NK-92 (cell line): ENCODE data around the gene SYCN.

Experiments used
- DNase-seq: peaks from one replicate; lab custom pipeline; 2025; ENCODE audit not compliant: unreplicated experiment; lab: John Stamatoyannopoulos, UW

Gene SYCN

DNA sequence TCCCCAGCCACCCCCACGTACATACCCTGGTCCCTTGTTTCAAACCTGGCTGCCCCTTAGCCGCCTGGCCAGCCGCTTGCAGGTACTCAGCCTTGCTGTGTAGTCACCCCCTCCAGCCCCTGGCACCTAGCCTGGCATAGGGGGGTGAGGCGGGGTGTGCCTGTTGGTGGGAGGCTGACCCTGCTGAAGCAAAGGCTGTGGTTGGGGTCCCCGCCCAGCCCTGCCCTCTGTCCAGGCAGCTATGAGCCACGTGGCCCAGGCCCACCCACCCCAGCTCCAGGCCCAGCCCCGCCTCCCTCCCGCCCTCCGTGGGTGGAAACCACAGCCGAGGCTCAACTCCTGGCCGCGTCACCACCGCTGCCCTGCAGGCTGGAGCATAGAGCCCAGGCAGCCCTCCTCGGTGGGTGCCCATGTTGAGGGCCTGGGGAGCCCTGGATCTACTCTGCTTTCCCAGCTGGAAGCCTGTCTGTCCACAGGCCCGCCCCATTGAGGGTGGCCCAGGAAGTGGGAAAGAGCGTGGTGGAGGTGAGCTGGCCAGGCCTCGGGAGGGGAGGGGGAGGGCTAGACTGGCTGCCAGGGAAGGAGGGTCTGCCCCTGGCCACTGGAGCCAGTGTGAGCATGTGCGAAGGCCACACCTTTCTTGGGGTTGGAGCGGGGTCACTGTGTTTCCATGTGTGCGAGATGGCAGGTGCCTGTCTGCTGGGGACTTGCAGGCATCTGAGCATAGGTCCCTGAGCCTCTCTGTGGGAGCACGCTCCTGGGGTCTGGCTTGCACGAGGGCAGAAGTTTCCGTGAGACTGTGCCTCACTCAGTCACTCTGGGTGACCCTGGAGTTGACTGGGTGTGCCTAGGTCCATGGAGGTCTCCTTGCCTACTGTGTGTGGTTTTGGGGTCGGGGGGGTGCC, 47.5 kb downstream of the SYCN start:
- no peak for DNase-seq

DNA sequence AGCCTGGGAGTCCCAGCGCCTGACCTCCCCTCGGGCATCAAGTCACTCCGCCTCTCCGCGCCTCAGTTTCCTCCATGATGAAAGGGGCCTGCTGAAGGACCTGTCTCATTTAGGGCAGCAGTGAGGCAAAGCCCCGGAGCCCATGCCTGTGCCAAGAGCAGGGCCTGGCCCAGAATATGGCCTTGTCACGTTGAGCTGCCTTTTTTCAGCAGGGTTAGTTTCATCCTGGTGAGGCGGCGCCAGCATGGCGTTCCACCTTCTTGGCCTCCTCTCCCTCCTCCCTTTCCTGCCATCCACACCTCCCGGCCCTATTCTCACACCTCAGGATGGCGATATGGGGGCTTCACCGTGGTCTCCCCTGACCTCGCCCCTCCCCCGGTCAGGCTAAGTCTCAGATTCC, 48.3 kb downstream of the SYCN start:
- DNase-seq, result no peak

DNA sequence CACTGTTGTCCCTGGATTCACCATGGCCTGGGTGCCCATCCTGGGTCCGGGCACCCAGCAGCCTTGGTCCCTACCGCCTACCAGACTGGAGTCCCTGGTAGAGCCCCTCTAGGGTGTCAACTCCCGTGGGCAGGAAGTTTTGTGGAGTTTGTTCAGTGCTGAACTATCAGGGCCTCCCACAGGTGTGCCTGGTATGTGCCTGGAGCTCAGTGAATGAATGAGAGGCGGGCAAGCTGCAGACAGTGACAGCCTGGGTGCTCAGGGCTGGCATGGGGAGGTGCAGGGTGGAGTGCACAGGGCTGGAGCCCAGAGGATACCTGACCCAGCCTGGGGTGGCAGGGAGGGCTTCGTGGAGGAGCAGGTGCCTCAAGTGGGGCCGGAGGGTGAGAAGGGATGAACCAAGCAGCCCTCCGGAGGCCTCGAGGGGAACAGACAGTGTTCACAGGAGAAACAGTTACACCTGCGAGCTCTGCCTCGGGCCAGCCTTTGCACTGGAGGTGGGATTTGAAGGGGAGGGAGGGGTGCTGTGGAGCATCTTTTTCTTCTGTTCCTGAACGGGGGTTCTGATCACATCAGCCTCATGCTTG, 48.9 kb downstream of the SYCN start:
- no peak for DNase-seq

DNA sequence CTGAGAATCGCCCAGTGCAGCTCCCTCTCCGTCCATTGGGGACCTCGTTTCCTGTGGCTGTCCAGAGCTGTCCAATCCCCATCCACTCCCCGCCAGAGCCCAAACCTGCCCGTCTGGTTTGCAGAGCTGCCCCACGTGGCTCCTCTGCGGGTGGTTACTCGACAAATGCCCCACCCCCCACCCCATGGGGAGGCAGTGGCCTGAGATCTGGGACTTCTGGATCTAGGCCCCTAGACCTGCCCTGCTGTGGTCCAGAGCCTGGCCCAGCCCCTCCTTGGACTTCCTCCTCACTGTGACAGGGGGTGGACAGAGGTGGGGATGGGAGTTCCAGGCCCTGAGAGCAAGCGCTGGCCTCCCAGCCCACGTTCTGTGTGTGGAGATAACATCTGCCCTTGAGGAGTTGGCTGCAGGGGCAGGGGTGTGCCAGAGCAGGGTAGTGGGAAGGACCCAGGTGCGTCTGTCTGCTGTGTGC, 49.4 kb downstream of the SYCN start:
- no peak for DNase-seq

DNA sequence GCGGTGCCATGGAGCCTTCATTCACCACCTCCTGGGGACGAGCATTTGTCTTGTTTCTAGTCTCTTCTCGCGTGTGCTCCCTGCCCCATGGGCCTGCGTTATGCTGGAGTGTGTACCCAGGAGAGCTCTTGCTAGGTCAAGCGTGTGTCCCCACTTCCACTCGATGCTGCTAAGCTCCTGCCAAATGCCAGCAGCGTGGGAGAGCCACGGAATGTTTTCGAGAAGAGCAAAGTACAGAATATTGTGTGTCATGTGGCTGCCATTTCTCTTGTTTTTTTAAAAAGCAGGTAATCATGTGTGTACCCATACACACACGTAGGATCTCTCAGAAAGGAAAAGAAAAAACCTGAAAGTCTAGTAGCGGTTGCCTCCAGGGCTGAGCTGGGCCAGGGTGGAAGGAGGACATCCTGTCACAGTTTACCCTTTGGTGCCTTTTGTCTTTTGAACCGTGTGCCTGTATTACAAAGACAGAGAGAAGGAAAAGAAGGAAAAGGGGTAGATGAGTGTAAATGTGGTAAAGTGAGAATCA, 49.9 kb downstream of the SYCN start:
- no peak for DNase-seq
